KMS-11 (cell line): ENCODE measurements around the gene RNF41.
A peak's percentile ranks its signal among the peaks of the same experiment; 100 is the strongest.

ENCODE experiments used
- H2AFZ ChIP-seq: fragments of 200-600 bp; sonication (generic); 2 replicates; pipeline ENCODE4 v1.6.1; 2016; ENCODE audit warnings: antibody characterized with exemption, mixed run types, low read depth
- H3K27ac ChIP-seq: fragments of 200-600 bp; sonication (generic); 2 replicates; pipeline ENCODE4 v1.6.1; 2016; ENCODE audit warnings: mild to moderate bottlenecking, mixed run types
- H3K27me3 ChIP-seq: fragments of 200-600 bp; sonication (generic); 2 replicates; pipeline ENCODE4 v1.6.1; 2017; ENCODE audit warnings: mild to moderate bottlenecking, low read depth, mixed run types, moderate library complexity; ENCODE audit not compliant: insufficient read depth
- H3K36me3 ChIP-seq: fragments of 200-600 bp; sonication (generic); 2 replicates; pipeline ENCODE4 v1.6.1; 2017; ENCODE audit warnings: mild to moderate bottlenecking, mixed run types; ENCODE audit not compliant: insufficient read depth
- H3K4me1 ChIP-seq: fragments of 200-600 bp; sonication (generic); 2 replicates; pipeline ENCODE4 v1.6.1; 2016; ENCODE audit warnings: mild to moderate bottlenecking, low read depth, mixed run types; ENCODE audit not compliant: poor library complexity, severe bottlenecking
- H3K4me2 ChIP-seq: fragments of 200-600 bp; sonication (generic); 2 replicates; pipeline ENCODE4 v1.7.0; 2016; ENCODE audit warnings: mild to moderate bottlenecking, mixed run types
- H3K4me3 ChIP-seq: fragments of 200-600 bp; sonication (generic); IDR thresholded peaks from 2 replicates; pipeline ENCODE4 v1.6.1; 2017; ENCODE audit warnings: low read depth, low read length, mixed read lengths; ENCODE audit not compliant: insufficient read depth
- H3K79me2 ChIP-seq: fragments of 200-600 bp; sonication (generic); 2 replicates; pipeline ENCODE4 v1.6.1; 2016; ENCODE audit warnings: low read depth, mixed run types; ENCODE audit not compliant: insufficient read depth
- H3K9ac ChIP-seq: fragments of 200-600 bp; sonication (generic); 2 replicates; pipeline ENCODE4 v1.6.1; 2016; ENCODE audit warnings: mild to moderate bottlenecking, mixed run types
- H4K20me1 ChIP-seq: fragments of 200-600 bp; sonication (generic); 2 replicates; pipeline ENCODE4 v1.6.1; 2016; ENCODE audit warnings: mild to moderate bottlenecking, mixed run types; ENCODE audit not compliant: insufficient read depth
- TF ChIP-seq, protein P1 (sequence below): fragments of 200-600 bp; sonication (generic); conservative IDR thresholded peaks from 2 replicates; pipeline ENCODE4 v1.6.1; 2017; ENCODE audit warnings: low read depth, mild to moderate bottlenecking, antibody characterized with exemption, low read length, moderate library complexity, mixed read lengths

The RNF41 gene

DNA sequence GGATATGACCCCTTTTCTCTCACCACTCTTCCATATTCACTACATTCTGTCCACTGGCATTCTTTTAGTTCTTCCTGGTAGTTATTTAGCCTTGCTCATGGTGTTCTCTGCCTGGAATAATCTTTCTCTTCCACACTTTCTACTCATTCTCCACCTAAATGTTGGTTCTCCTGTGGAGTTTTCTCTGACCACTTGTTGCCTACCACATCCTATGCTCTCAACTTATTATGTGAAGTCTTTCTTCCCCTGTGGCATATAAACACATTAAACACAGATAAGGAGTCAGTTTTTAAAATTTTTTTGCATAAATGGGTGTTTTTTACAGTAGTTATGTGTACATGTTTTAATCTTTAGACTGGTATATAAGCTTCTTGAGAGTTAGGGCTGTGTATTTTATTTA lies 29.1 kb downstream of the RNF41 start:
- Histone ChIP-seq H3K27ac (no peak overlapping the region), H3K9ac (no peak overlapping the region), H4K20me1 (no peaks in the 10 kb centered on the region), H3K4me3 (no peak overlapping the region), H3K4me2 (0 out of 2 replicates have a peak overlapping the region, but pooled peaks have one; percentile 4), H3K79me2 (peaks cover 13% of the 10 kb centered on the region), H3K4me1 (peaks cover 31% of the 10 kb centered on the region), H3K36me3 (no peaks in the 10 kb centered on the region), H3K27me3 (no peaks in the 10 kb centered on the region), H2AFZ (no peak overlapping the region)
- TF ChIP-seq, protein P1, sequence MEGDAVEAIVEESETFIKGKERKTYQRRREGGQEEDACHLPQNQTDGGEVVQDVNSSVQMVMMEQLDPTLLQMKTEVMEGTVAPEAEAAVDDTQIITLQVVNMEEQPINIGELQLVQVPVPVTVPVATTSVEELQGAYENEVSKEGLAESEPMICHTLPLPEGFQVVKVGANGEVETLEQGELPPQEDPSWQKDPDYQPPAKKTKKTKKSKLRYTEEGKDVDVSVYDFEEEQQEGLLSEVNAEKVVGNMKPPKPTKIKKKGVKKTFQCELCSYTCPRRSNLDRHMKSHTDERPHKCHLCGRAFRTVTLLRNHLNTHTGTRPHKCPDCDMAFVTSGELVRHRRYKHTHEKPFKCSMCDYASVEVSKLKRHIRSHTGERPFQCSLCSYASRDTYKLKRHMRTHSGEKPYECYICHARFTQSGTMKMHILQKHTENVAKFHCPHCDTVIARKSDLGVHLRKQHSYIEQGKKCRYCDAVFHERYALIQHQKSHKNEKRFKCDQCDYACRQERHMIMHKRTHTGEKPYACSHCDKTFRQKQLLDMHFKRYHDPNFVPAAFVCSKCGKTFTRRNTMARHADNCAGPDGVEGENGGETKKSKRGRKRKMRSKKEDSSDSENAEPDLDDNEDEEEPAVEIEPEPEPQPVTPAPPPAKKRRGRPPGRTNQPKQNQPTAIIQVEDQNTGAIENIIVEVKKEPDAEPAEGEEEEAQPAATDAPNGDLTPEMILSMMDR = no peak

DNA sequence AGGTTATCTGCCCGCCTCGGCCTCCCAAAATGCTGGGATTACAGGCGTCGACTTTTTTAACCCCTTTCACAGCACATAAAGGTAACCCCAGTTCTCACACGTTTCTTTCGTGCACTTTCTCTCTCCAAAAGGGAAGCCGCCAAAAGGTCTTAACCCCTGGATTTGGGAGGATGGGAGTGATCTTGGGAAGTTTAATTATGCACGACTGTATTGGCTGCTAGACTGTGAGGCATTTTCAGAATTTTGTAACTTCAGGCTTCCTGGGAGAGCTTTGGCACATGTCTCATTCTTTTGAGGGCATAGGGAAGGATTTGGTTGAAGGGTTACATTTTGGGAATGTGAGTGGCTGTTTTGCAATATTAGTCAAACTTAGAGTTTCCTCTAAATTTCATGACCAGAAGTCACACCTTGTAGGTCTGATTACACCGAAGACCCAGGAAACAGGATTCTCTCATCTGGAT lies 31.0 kb downstream of the RNF41 start:
- Histone ChIP-seq H4K20me1 (no peaks in the 10 kb centered on the region), H3K27ac (peak overlapping the region; percentile 65), H3K4me3 (no peak overlapping the region)

DNA sequence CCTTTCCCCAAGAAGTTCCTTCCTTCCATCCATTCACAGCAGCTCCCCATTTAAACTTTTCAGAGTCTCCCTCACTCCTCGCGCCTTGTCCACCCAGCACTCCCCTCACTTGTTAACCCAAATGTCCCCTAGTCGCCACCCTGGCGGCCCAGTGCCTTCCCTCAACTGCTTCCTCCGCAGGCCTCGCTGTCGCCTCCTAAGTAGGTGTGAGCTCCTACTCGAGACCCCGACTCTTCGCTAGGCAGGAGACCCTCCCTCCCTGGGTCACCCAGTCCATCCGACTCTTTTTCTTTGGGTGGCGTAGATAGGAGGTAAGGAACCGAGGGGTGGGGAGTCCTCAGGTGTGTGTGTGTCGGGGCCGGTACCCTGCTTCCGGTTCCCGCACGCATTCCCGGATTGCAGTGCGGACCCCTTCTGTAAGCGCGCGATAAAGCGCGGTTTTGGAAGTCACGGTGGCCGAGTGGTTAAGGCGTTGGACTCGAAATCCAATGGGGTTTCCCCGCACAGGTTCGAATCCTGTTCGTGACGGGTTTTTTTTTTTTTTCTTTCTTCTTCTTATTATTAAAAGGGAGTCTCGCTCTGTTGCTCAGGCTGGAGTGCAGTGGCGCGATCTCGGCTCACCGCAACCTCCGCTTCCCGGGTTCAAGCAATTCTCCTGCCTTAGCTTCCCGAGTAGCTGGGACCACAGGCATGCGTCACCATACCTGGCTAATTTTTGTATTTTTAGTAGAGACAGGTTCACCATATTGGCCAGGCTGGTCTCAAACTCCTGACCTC lies 31.6 kb downstream of the RNF41 start:
- H2AFZ ChIP-seq = peak overlapping the region; percentile 82
- H3K27ac ChIP-seq = peak overlapping the region; percentile 65
- peaks cover 42% of the 10 kb centered on the region for H3K4me1 ChIP-seq
- H3K79me2 ChIP-seq = peaks cover 34% of the 10 kb centered on the region
- peak overlapping the region; percentile 56 for H3K9ac ChIP-seq
- H3K36me3 ChIP-seq = no peaks in the 10 kb centered on the region; the same call in 1 of the 2 replicates
- no peaks in the 10 kb centered on the region for H4K20me1 ChIP-seq
- H3K27me3 ChIP-seq = no peaks in the 10 kb centered on the region
- peak overlapping the region; percentile 74 for H3K4me2 ChIP-seq
- peak overlapping the region; percentile 61 for H3K4me3 ChIP-seq
- TF ChIP-seq, protein P1 = peak; percentile 78

More for the DNA sequence above, 31.0 kb downstream of the RNF41 start:
- Histone ChIP-seq H3K27me3 (no peaks in the 10 kb centered on the region), H3K4me2 (peak overlapping the region; percentile 74), H3K79me2 (peaks cover 31% of the 10 kb centered on the region), H3K9ac (peak overlapping the region; percentile 56; the same call in 1 of the 2 replicates), H3K36me3 (no peaks in the 10 kb centered on the region), H2AFZ (peak overlapping the region; percentile 82), H3K4me1 (peaks cover 42% of the 10 kb centered on the region)
- TF ChIP-seq, protein P1 = no peak

DNA sequence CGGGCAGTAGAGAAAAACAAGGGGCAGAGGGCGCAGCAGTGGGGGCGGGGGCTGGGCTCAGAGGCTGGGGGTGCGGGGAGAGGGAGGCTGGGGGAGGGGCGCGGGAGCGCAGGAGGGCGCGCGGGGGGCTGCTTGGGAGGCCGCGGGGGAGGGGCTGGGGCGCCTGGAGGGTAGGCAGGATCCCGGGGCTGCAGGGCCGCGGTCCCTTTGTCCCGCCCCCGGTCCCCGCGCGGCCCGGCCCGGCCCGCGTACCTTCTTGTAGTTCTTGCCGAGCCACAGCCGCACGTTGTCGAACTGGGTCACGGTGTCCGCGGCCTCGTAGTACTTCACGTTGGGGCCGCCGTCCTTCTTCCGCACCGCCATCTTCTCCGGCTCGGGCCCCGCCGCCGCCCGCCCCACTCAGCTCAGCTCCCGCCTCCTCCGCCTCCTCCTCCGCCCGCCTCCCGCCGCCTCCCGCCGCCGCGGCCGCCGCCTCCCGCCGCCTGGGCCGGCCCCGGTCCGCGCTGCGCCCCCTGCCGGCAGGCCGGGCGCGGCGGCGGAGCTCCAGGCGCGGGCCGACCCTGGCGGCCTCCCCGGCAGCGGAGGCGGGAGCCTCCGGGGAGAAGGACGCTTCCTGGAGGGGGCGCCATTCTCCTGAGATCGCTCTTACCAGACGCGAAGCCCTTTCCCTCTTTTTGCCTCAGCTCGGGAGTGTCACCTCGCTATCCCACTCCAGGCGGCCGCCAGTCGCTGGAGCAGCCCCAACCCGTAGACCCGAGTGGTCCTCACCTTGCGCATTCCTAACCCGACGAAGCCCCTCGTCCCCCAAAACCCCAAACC lies 32.4 kb downstream of the RNF41 start, which contains the start of gene SMARCC2:
Gene SMARCC2, minus strand, starts transcription at position 385 of the 819 bp plus-strand sequence. Its CDS starts 22 bp downstream, at position 363.
- Histone ChIP-seq H3K4me3 (peak within 1 kb of the TSS; percentile 86), H3K4me2 (peak within 1 kb of the TSS; percentile 79), H3K27me3 (no peaks in the 10 kb centered on the region), H3K36me3 (peaks cover 3% of the 10 kb centered on the region; the same call in 1 of the 2 replicates), H3K79me2 (peaks cover 34% of the 10 kb centered on the region), H3K4me1 (peaks cover 44% of the 10 kb centered on the region), H3K9ac (peak within 1 kb of the TSS; percentile 56), H2AFZ (peak within 1 kb of the TSS; percentile 82), H3K27ac (peak within 1 kb of the TSS; percentile 65), H4K20me1 (no peaks in the 10 kb centered on the region)
- TF ChIP-seq, protein P1 = peak; percentile 94
